Stomach (tissue), 9 donors: Measurements from ENCODE around the gene FARP2. TPM values are rescaled to one million over a fixed set of nuclear protein-coding genes. Genes with fewer than 3 reads are reported as not detected.

ENCODE experiments used
- DNase-seq, 2 donors: peaks; one replicate each; pipeline versions ENCODE4 v3.0.0 to v3.0.0-alpha.2; 2013 to 2019
- H3K27ac ChIP-seq, 5 donors: fragments of 200-600 bp in 4 of 5; sonication (generic) in 4 of 5; one replicate each; pipeline ENCODE4 v1.5.1; 2013 to 2019; ENCODE audit warnings: mild to moderate bottlenecking in 1 of 5, moderate library complexity in 1 of 5
- H3K27me3 ChIP-seq, 3 donors: fragments of 200-600 bp; sonication (generic); one replicate each; pipeline ENCODE4 v1.5.1; 2017 to 2019; ENCODE audit warnings: mixed run types in 1 of 3
- H3K36me3 ChIP-seq, 4 donors: fragments of 200-600 bp; sonication (generic); 1 replicate in 3 of 4; 2 replicates in 1 of 4; pipeline ENCODE4 v1.5.1; 2016 to 2019
- H3K4me1 ChIP-seq, 4 donors: fragments of 200-600 bp; sonication (generic); one replicate each; pipeline ENCODE4 v1.5.1; 2016 to 2019
- H3K4me3 ChIP-seq, 4 donors: fragments of 200-600 bp; sonication (generic) in 3 of 4; one replicate each; pipeline ENCODE4 v1.5.1; 2016 to 2019; ENCODE audit warnings: mild to moderate bottlenecking in 1 of 4
- H3K9me3 ChIP-seq, 4 donors: fragments of 200-600 bp; sonication (generic); one replicate each; pipeline ENCODE4 v1.5.1; 2016 to 2019
- CTCF ChIP-seq, 7 experiments: fragments of 450-650 bp in 4 of 7; fragments of 200-600 bp in 3 of 7; sonication (generic) in 3 of 7; IDR thresholded peaks; one replicate each; pipeline ENCODE4 v1.5.1; 2016 to 2019; ENCODE audit warnings: antibody characterized with exemption in 7 of 7, control low read depth in 2 of 7, mild to moderate bottlenecking in 1 of 7
- EP300 ChIP-seq: sonication (generic); formaldehyde crosslinking; IDR thresholded peaks from one replicate; pipeline ENCODE4 v1.6.1; 2017; ENCODE audit warnings: antibody characterized with exemption
- POLR2A ChIP-seq, 4 donors: fragments of 450-650 bp; IDR thresholded peaks; one replicate each; pipeline ENCODE4 v1.6.1; 2016; ENCODE audit warnings: antibody characterized with exemption in 4 of 4, control low read depth in 2 of 4, mild to moderate bottlenecking in 1 of 4, moderate library complexity in 1 of 4
- POLR2AphosphoS5 ChIP-seq, 3 donors: sonication (generic); formaldehyde crosslinking; IDR thresholded peaks; one replicate each; pipeline ENCODE4 v1.6.1; 2016; ENCODE audit warnings: antibody characterized with exemption in 3 of 3
- WGBS, 5 donors: extraction: QIAGEN DNeasy Blood & Tissue Kit in 3 of 5; methylation state at CpG; one replicate each; pipeline versions ENCODE4 v1.1.5 to v1.1.7; 2013 to 2018; 5-methylcytosine and 5-hydroxymethylcytosine counted together
- intact Hi-C: fragments of 100-400 bp; cut with DNase I; formaldehyde crosslinking; loops from one replicate; pipeline ENCODE4 v1.15.1; 2023; ENCODE audit warnings: low total_unique reads
- polyA plus RNA-seq, 3 donors: library from polyadenylated mRNA; stranded (reverse); fragments of 200-250 nt; gene quantifications; one replicate each; pipeline ENCODE4 v1.2.3, GENCODE V29; 2013
- total RNA-seq, 5 donors: library from RNA; depleted of rRNA; stranded (reverse); fragments of >200 nt; gene quantifications; one replicate each; pipeline versions ENCODE4 v1.1.0 to v1.2.3, GENCODE V29; 2014 to 2016
- donor health status: healthy with polysubstance abuse.
- donor health status: Bipolar disorder and iron deficiency.
- donor health status: healthy.

Gene FARP2
- total and polyA plus RNA-seq, 8 donors, result 15.8 to 260 (median 69.1) TPM

DNA sequence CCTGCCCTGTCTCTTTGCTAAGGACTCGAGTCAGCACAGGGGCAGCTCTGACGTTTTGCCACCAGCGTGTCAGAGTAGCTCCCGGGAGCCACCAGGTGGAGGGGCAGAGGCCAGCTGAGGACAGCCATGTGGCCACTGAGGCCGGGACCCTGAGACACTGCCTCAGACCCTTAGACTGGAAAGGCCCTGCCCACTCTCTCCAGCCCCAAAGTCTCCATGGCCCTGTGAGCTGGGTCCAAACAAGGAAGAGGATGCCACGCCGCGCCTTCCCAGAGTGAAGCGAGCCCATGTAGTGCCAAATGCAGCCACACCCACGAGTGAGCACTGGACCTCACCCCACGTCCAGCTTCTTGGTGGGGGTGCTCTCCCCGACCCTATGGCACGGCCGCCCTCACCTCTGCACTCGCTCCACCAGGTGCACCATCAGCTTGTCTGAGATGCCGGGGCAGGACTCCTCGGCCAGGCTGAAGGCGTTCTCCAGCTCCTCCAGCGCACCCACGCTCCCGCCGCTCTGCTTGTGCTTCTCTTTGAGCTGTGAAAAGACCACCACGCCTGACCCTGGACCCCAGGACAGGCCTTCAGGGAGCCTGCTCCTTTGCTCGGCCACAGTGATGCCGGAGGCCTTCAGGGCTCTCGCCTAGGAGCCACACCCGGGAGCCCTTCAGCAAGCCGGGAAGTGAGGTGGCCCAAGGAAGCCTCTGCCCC is 140.1 kb downstream of the FARP2 start:
- no peak for DNase-seq
- Histone ChIP-seq H3K27me3 (no peaks in the 10 kb centered on the region), H3K4me1 (peaks cover 0 to 19% (median 3%) of the 10 kb centered on the region in 4 donors), H3K4me3 (no peak overlapping the region), H3K9me3 (no peaks in the 10 kb centered on the region), H3K27ac (no peak overlapping the region), H3K36me3 (peaks cover 56 to 97% (median 94%) of the 10 kb centered on the region in 4 donors)
- 88 to 90% (median 89%) methylated on average over 17 to 28 of the region's 28 CpGs for WGBS, 5 donors
- intact Hi-C loops, result no loop called here
- TF ChIP-seq POLR2A (IDR thresholded peaks at IDR 0.05) (no peak), CTCF (IDR thresholded peaks at IDR 0.05) (no peak), EP300 (no peak), POLR2AphosphoS5 (IDR thresholded peaks at IDR 0.05) (no peak)

GRCh38 chr2:241496904-241497877 is 141.1 kb downstream of the FARP2 start:
- no peak overlapping the region for H3K4me3 ChIP-seq
- peak; percentile 62 to 75 for DNase-seq
- 58 to 81% (median 67%) methylated on average over 25 to 29 of the region's 29 CpGs for WGBS, 5 donors
- no peaks in the 10 kb centered on the region for H3K27me3 ChIP-seq
- no peak for TF ChIP-seq EP300
- peak in 1 of 3 donors; percentile 4 for TF ChIP-seq POLR2AphosphoS5 (IDR thresholded peaks at IDR 0.05)
- no peak for TF ChIP-seq POLR2A (IDR thresholded peaks at IDR 0.05)
- no peak for TF ChIP-seq CTCF (IDR thresholded peaks at IDR 0.05)
- H3K9me3 ChIP-seq, result no peaks in the 10 kb centered on the region
- H3K36me3 ChIP-seq, result peaks cover 47 to 98% (median 94%) of the 10 kb centered on the region in 4 donors
- intact Hi-C loops, result no loop called here
- peak overlapping the region in 1 of 5 donors; percentile 22 for H3K27ac ChIP-seq
- peaks cover 0 to 19% (median 4%) of the 10 kb centered on the region in 4 donors for H3K4me1 ChIP-seq

DNA sequence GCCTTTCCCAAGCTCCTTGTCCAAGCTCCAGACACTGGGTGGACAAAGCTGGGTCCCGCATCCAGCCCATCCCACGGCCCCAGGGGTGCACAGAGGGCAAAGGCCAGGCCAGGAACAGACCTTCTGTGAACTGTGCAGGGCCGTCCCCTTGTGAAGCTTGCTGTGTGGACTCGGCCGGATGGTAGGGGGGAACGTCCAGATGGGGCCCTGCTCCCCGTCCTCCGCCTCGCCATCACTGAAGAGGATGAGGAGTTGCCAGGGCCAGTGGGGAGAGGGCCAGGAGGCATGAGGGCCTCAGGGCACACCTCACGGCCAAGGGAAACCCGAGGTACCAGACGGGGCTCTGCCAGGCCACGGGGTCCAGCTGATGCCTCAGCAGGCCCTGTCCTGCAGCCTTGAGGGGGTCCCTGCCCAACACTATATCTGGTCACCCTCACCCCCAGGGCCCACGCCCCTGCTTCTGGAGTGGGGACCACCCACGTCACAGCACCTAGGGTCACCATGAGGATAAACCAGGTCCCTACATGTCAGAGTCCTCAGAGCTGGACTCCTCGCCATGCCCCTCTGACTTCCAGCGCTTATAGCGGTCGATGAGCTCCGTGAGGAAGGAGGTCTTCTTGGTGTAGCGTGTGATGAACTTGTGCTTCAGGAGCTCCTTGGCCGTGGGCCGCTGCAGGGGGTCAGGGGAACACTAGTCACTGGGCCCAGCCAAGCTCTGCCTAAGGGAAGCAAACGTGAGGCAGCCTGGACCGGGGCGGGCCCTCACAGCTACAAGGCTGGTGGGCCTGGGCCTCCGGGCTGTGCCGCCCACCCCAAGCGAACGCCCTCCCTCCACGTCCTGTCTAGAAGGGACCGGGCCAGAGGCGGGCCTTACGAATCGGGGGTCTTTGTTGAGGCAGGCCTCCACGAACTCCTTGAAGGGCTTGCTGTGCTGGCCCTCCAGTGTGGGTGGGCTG is 142.3 kb downstream of the FARP2 start:
- no peak for DNase-seq
- Histone ChIP-seq H3K4me1 (peaks cover 0 to 19% (median 4%) of the 10 kb centered on the region in 4 donors), H3K9me3 (no peaks in the 10 kb centered on the region), H3K4me3 (no peak overlapping the region), H3K36me3 (peaks cover 38 to 86% (median 84%) of the 10 kb centered on the region in 4 donors), H3K27me3 (no peaks in the 10 kb centered on the region), H3K27ac (no peak overlapping the region)
- TF ChIP-seq POLR2A (IDR thresholded peaks at IDR 0.05) (no peak), CTCF (IDR thresholded peaks at IDR 0.05) (no peak), POLR2AphosphoS5 (IDR thresholded peaks at IDR 0.05) (no peak), EP300 (no peak)
- 93 to 99% (median 93%) methylated on average over 11 to 36 of the region's 36 CpGs for WGBS, 5 donors
- intact Hi-C loops, result no loop called here
